ENCODE results near the gene TTC34. TPM values are rescaled to one million over a fixed set of nuclear protein-coding genes. Genes with fewer than 3 reads are reported as not detected.

The TTC34 gene
- total RNA-seq, 1 experiment from 2014 or later = 1.7 TPM

DNA sequence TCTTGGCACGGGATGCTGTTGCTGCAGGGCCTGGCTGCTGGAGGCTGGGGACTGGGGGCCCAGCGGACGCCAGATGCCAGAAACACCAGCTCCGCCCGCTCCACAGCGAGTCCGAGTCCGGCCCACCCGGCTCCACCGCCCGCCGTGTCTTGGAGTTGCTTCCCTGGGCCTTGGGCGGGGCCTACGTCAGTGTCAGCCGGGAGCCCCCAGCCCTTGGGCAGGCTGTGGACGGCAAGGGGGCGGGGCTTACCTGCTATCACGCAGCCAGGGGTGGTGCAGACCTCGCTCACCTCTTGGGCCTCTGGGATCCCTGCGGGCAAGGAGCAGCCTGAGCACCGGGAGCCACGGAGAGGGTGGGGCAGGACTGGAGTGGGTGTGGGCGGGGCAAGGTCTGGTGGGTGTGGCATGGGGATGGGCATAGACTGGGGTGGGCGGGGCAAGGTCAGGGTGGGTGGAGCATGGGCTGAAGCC lies 190.4 kb downstream of the TTC34 start:
- Histone ChIP-seq H3K27me3 (ENCODE audit: insufficient read depth, low read depth) (peaks cover 73% of the 10 kb centered on the region), H3K79me2 (ENCODE audit: low read depth) (no peaks in the 10 kb centered on the region), H3K4me1 (replicated peaks; ENCODE audit: insufficient read depth) (no peaks in the 10 kb centered on the region), H3F3A (ENCODE audit: insufficient read depth, low read depth) (peaks cover 9% of the 10 kb centered on the region; the same call in 1 of the 2 replicates), H3K9me2 (ENCODE audit: insufficient read depth) (no peaks in the 10 kb centered on the region), H3K4me2 (no peak overlapping the region), H3K27ac (no peak overlapping the region), H3K36me3 (ENCODE audit: low read depth) (no peaks in the 10 kb centered on the region), H3K9me3 (ENCODE audit: insufficient read depth, low read depth) (no peaks in the 10 kb centered on the region), H3K4me3 (no peak overlapping the region), H4K20me1 (ENCODE audit: insufficient read depth) (no peaks in the 10 kb centered on the region), H2AFZ (no peak overlapping the region)
- CTCF ChIA-PET = no interaction called here
- POLR2A ChIA-PET (ENCODE audit: unreplicated experiment) = no interaction called here
- intact Hi-C loops (cut with micrococcal nuclease; ENCODE audit: unreplicated experiment) = no loop called here
- DNase-seq = peak in 1 of 2 experiments; percentile 48
- TF ChIP-seq CTCF (conservative IDR thresholded peaks at IDR 0.05) = no peak
- no peak for TF ChIP-seq EZH2 (IDR thresholded peaks at IDR 0.05; ENCODE audit: low read depth)
- no TSS peak for BruUV-seq (replicated peaks)

DNA sequence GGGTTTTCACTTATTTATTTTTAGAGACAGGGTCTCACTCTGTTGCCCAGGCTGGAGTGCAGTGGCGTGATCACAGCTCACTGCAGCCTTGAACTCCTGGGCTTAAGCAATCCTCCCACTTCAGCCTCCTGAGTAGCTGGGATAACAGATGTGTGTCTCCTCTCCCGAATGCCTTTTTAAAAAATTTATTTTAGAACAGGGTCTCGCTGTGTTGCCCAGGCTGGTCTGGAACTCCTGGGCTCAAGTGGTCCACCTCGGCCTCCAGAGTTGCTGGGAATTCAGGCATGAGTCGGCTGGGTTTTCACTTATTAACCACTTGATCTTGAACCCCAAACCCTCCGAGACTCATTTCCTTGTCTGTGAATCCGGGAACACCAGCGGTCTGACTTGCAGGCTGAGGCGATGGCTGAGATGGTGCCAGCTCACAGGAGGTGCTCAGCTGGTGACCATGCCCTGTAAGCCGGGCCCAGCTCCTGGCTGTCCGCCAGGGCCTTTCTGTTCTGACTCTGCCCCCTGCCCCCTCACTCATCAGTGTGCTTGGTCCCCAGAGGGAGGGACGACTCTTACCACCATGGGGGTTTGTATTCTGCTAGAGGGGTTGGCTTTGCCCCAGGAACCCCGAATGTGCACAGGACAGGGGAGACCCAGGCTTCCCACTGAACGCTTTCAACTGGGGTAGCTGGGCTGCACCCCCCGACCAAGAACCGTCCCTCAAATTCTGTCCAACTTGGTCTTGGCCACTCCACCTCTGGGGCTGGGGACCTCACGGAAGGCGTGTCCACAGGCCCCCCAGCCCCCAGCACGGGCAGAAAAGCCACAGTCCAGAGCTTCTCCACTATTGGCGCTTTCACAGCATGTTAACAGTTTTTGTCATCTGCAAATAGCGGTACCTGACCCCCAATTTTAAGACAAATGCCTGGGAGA lies 191.2 kb downstream of the TTC34 start:
- no peaks in the 10 kb centered on the region for H3K36me3 ChIP-seq (ENCODE audit: low read depth)
- DNase-seq = no peak
- H3K9me2 ChIP-seq (ENCODE audit: insufficient read depth) = no peaks in the 10 kb centered on the region
- peaks cover 9% of the 10 kb centered on the region; the same call in 1 of the 2 replicates for H3F3A ChIP-seq (ENCODE audit: insufficient read depth, low read depth)
- no peak for TF ChIP-seq EZH2 (IDR thresholded peaks at IDR 0.05; ENCODE audit: low read depth)
- TF ChIP-seq CTCF (conservative IDR thresholded peaks at IDR 0.05) = no peak
- CTCF ChIA-PET = no interaction called here
- H3K4me2 ChIP-seq = no peak overlapping the region
- no peak overlapping the region for H3K4me3 ChIP-seq
- H3K9me3 ChIP-seq (ENCODE audit: insufficient read depth, low read depth) = no peaks in the 10 kb centered on the region
- H2AFZ ChIP-seq = no peak overlapping the region
- no peaks in the 10 kb centered on the region for H3K79me2 ChIP-seq (ENCODE audit: low read depth)
- H3K4me1 ChIP-seq (replicated peaks; ENCODE audit: insufficient read depth) = no peaks in the 10 kb centered on the region
- POLR2A ChIA-PET (ENCODE audit: unreplicated experiment) = no interaction called here
- intact Hi-C loops (cut with micrococcal nuclease; ENCODE audit: unreplicated experiment) = no loop called here
- H4K20me1 ChIP-seq (ENCODE audit: insufficient read depth) = no peaks in the 10 kb centered on the region
- BruUV-seq (replicated peaks) = no TSS peak
- no peak overlapping the region for H3K27ac ChIP-seq
- H3K27me3 ChIP-seq (ENCODE audit: insufficient read depth, low read depth) = peaks cover 69% of the 10 kb centered on the region

DNA sequence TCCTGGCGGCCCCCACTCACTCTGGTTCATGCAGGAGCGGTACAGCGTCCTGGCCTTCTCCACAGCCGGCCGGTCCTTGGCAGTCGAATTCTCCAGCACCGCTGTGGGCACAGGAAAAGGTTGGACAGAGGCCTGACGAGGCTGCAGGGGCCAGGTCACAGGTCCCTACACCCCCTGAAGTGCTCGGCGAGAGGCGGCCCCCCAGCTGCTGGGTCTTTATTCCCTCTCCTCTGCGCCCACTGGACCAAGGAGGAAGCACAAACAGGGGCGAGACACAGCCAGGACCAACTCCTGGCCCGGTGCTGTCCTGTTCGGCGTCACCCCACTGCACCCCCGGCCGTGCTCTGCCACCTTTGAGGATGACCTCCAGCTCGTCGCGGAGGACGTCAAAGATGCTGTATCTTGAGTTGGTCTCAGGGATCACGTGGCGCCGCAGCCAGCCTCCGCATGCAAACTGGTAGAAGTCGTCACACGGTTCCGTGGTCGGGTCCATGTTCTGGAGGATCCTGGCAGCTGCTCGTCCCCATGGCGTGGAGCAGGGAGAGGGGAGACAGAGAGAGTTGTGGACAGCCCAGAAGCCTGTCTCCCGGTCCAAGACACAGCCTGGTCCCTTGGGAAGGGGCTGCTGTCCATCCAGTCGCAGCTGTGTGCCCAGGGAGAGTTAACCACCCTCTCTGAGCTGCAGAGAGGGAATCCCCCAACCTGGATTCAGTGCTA lies 192.0 kb downstream of the TTC34 start:
- POLR2A ChIA-PET (ENCODE audit: unreplicated experiment) = no interaction called here
- Histone ChIP-seq H3K4me2 (no peak overlapping the region), H3K27me3 (ENCODE audit: insufficient read depth, low read depth) (peaks cover 69% of the 10 kb centered on the region), H2AFZ (no peak overlapping the region), H3K36me3 (ENCODE audit: low read depth) (no peaks in the 10 kb centered on the region), H3K4me1 (replicated peaks; ENCODE audit: insufficient read depth) (no peaks in the 10 kb centered on the region), H3F3A (ENCODE audit: insufficient read depth, low read depth) (peaks cover 9% of the 10 kb centered on the region; the same call in 1 of the 2 replicates), H3K9me2 (ENCODE audit: insufficient read depth) (no peaks in the 10 kb centered on the region), H3K9me3 (ENCODE audit: insufficient read depth, low read depth) (no peaks in the 10 kb centered on the region), H4K20me1 (ENCODE audit: insufficient read depth) (no peaks in the 10 kb centered on the region), H3K79me2 (ENCODE audit: low read depth) (no peaks in the 10 kb centered on the region), H3K4me3 (no peak overlapping the region), H3K27ac (no peak overlapping the region)
- intact Hi-C loops (cut with micrococcal nuclease; ENCODE audit: unreplicated experiment) = no loop called here
- no TSS peak for BruUV-seq (replicated peaks)
- no peak for DNase-seq
- CTCF ChIA-PET = no interaction called here
- TF ChIP-seq CTCF (conservative IDR thresholded peaks at IDR 0.05) (no peak), EZH2 (IDR thresholded peaks at IDR 0.05; ENCODE audit: low read depth) (no peak)

Data from PC-9 (cell line).